Pancreas (tissue), 10 donors: ENCODE measurements around the gene INAFM2. TPM values are rescaled to one million over a fixed set of nuclear protein-coding genes. Genes with fewer than 3 reads are reported as not detected.

Experiments
- ATAC-seq, 4 donors: fragments of 200-7000 bp; cut with Tn5 transposase; one replicate each; pipeline versions ENCODE4 v1.8.0 to v1.9.1; 2020; ENCODE audit warnings: mild to moderate bottlenecking in 4 of 4, moderate library complexity in 4 of 4
- DNase-seq, 6 donors: peaks; one replicate each; pipeline ENCODE4 v3.0.0-alpha.2; 2020
- FAIRE-seq: peaks from 2 replicates; lab custom pipeline; 2012; peaks lifted over from hg19 to GRCh38; lab: Jason Lieb, UNC
- H3K27ac ChIP-seq, 4 donors: fragments of 200-600 bp; sonication (generic); 1 replicate in 3 of 4; 2 replicates in 1 of 4; pipeline versions ENCODE4 v1.5.0 to v1.8.0; 2020
- H3K27me3 ChIP-seq, 4 donors: fragments of 200-600 bp; one replicate each; pipeline ENCODE4 v1.8.0; 2021
- H3K36me3 ChIP-seq, 3 donors: fragments of 200-600 bp; sonication (generic) in 1 of 3; one replicate each; pipeline versions ENCODE4 v1.5.0 to v1.8.0; 2020 to 2021
- H3K4me1 ChIP-seq, 3 donors: fragments of 200-600 bp; one replicate each; pipeline ENCODE4 v1.8.0; 2021
- H3K4me3 ChIP-seq, 4 donors: fragments of 200-600 bp; sonication (generic) in 2 of 4; one replicate each; pipeline versions ENCODE4 v1.5.0 to v1.8.0; 2020 to 2021
- H3K9me3 ChIP-seq, 4 donors: fragments of 200-600 bp; one replicate each; pipeline ENCODE4 v1.8.0; 2021
- CTCF ChIP-seq, 4 donors: fragments of 200-600 bp; sonication (generic) in 3 of 4; IDR thresholded peaks; one replicate each; pipeline versions ENCODE4 v1.5.0 to v1.8.0; 2021; ENCODE audit warnings: antibody characterized with exemption in 4 of 4
- WGBS, 2 donors: extraction: QIAGEN DNeasy Blood & Tissue Kit; methylation state at CpG; one replicate each; pipeline ENCODE4 v1.1.7; 2013; 5-methylcytosine and 5-hydroxymethylcytosine counted together
- intact Hi-C, 3 donors: fragments of 100-400 bp; cut with DNase I; formaldehyde crosslinking; loops; one replicate each; pipeline versions ENCODE4 v1.11.1 to v1.14.2; 2022
- polyA plus RNA-seq, 2 donors: library from polyadenylated mRNA; stranded (reverse); fragments of 200-250 nt; gene quantifications; one replicate each; pipeline ENCODE4 v1.2.3, GENCODE V29; 2013
- total RNA-seq, 6 donors: library from RNA; stranded (reverse); fragmentation: NEBNext Ultra II Directional in 4 of 6; extraction: Animal tissue kit (Norgen Biotek cat#: 25700) in 4 of 6; gene quantifications; one replicate each; pipeline versions ENCODE4 v1.2.1 to v1.2.4, GENCODE V29; 2021 to 2023
- donor health status: healthy with polysubstance abuse.
- donor health status: DM: no; HTN: no; CAD: no; lungs with moderate emphysema.
- donor health status: DM: no; HTN: no; CAD: no.
- donor health status: control.
- donor health status: control.
- donor health status: Bipolar disorder and iron deficiency.
- donor health status: DM: yes; HTN: yes; CAD: no.
- donor health status: DM: no; HTN: no; CAD: no.
- donor health status: DM: no; HTN: no; CAD: no.
- donor health status: DM: yes; HTN: yes; CAD: no.

INAFM2 gene
- total and polyA plus RNA-seq, 8 donors: 6.5 to 16.4 (median 11.3) TPM

- no peaks in the 10 kb centered on the region for H3K27me3 ChIP-seq
- peak overlapping the region in 2 of 4 donors; percentile 81 to 86 for H3K4me3 ChIP-seq
- peak overlapping the region in 3 of 4 donors; percentile 42 to 74 (median 55) for H3K27ac ChIP-seq
- no peaks in the 10 kb centered on the region for H3K9me3 ChIP-seq
- ATAC-seq (peak in 3 of 4 donors; percentile 26 to 32 (median 26)), FAIRE-seq (no peak), DNase-seq (peak in 2 of 6 donors; percentile 45 to 61)
- intact Hi-C loops: no loop called here
- TF ChIP-seq CTCF (IDR thresholded peaks at IDR 0.05): no peak
- no peaks in the 10 kb centered on the region for H3K36me3 ChIP-seq
- 44% methylated on average over 26 of the region's 26 CpGs for WGBS, 2 donors
- H3K4me1 ChIP-seq: peaks cover 9 to 16% (median 12%) of the 10 kb centered on the region in 3 donors
These were observed 807 bp upstream of the INAFM2 start for GRCh38 chr15:40322531-40323238.

GRCh38 chr15:40323953-40324937, 753 bp downstream of the INAFM2 start:
- Histone ChIP-seq H3K27me3 (no peaks in the 10 kb centered on the region), H3K9me3 (no peaks in the 10 kb centered on the region), H3K4me1 (peaks cover 9 to 18% (median 12%) of the 10 kb centered on the region in 3 donors), H3K36me3 (no peaks in the 10 kb centered on the region), H3K27ac (peak overlapping the region in 2 of 4 donors; percentile 57 to 64), H3K4me3 (peak overlapping the region; percentile 49 to 86 (median 80))
- FAIRE-seq (no peak), ATAC-seq (peak in 1 of 4 donors; percentile 3), DNase-seq (peak in 4 of 6 donors; percentile 45 to 82 (median 68))
- WGBS, 2 donors: 0 to 1% methylated on average over 59 to 101 of the region's 101 CpGs
- TF ChIP-seq CTCF (IDR thresholded peaks at IDR 0.05): no peak
- intact Hi-C loops: no loop called here

- no peak for TF ChIP-seq CTCF (IDR thresholded peaks at IDR 0.05)
- H3K36me3 ChIP-seq: no peaks in the 10 kb centered on the region
- no peak for ATAC-seq
- intact Hi-C loops: no loop called here
- FAIRE-seq: no peak
- H3K27me3 ChIP-seq: no peaks in the 10 kb centered on the region
- H3K4me1 ChIP-seq: peaks cover 9 to 18% (median 12%) of the 10 kb centered on the region in 3 donors
- DNase-seq: no peak
- H3K27ac ChIP-seq: no peak overlapping the region
- H3K4me3 ChIP-seq: peak overlapping the region in 2 of 4 donors; percentile 81 to 86
- no peaks in the 10 kb centered on the region for H3K9me3 ChIP-seq
- 66% methylated on average over 2 of the region's 2 CpGs for WGBS, 2 donors
These were observed 1.7 kb downstream of the INAFM2 start for GRCh38 chr15:40325188-40325587.

- no peaks in the 10 kb centered on the region for H3K36me3 ChIP-seq
- H3K27ac ChIP-seq: no peak overlapping the region
- H3K4me1 ChIP-seq: peaks cover 9 to 15% (median 12%) of the 10 kb centered on the region in 3 donors
- DNase-seq: no peak
- intact Hi-C loops: no loop called here
- H3K4me3 ChIP-seq: peak overlapping the region in 1 of 4 donors; percentile 86
- ATAC-seq: no peak
- H3K9me3 ChIP-seq: no peaks in the 10 kb centered on the region
- no peaks in the 10 kb centered on the region for H3K27me3 ChIP-seq
- WGBS, 2 donors: 95 to 97% methylated on average over 2 of the region's 2 CpGs
- FAIRE-seq: no peak
- no peak for TF ChIP-seq CTCF (IDR thresholded peaks at IDR 0.05)
These were observed 2.2 kb downstream of the INAFM2 start for GRCh38 chr15:40325700-40326099.
